ENCODE data around the gene HAS3.
A peak's percentile ranks its signal among the peaks of the same experiment; 100 is the strongest.
"Not testable (repeated sequence)": the region's sequence is repeated elsewhere in the genome, so short reads cannot be mapped to it uniquely, and the experiment has no call there.

HAS3 gene

GRCh38 chr16:69116256-69116875 lies 10.9 kb downstream of the HAS3 start:
- DNase-seq = no peak

GRCh38 chr16:69116906-69117305 lies 11.5 kb downstream of the HAS3 start:
- DNase-seq = no peak

GRCh38 chr16:69118468-69118867 lies 13.0 kb downstream of the HAS3 start:
- DNase-seq = no peak

- DNase-seq = no peak
Measured at GRCh38 chr16:69118994-69119393, 13.5 kb downstream of the HAS3 start.

GRCh38 chr16:69119536-69119935 lies 14.1 kb downstream of the HAS3 start:
- DNase-seq = no peak

- DNase-seq = no peak
Measured at GRCh38 chr16:69120096-69120664, 14.7 kb downstream of the HAS3 start.

GRCh38 chr16:69123910-69124309 lies 18.5 kb downstream of the HAS3 start:
- peak; percentile 67 for DNase-seq

GRCh38 chr16:69124406-69124805 lies 19.0 kb downstream of the HAS3 start:
- not testable (repeated sequence) for DNase-seq

GRCh38 chr16:69124961-69125360 lies 19.5 kb downstream of the HAS3 start:
- not testable (repeated sequence) for DNase-seq

GRCh38 chr16:69126221-69126620 lies 20.8 kb downstream of the HAS3 start:
- no peak for DNase-seq

- DNase-seq = not testable (repeated sequence)
Measured at GRCh38 chr16:69126801-69127200, 21.3 kb downstream of the HAS3 start.

GRCh38 chr16:69127966-69128510 lies 22.6 kb downstream of the HAS3 start:
- no peak for DNase-seq

GRCh38 chr16:69130461-69130860 lies 25.0 kb downstream of the HAS3 start:
- DNase-seq = no peak

- no peak for DNase-seq
Measured at GRCh38 chr16:69131167-69131838, 25.9 kb downstream of the HAS3 start.

GRCh38 chr16:69131839-69132423 lies 26.5 kb downstream of the HAS3 start:
- DNase-seq = no peak

GRCh38 chr16:69132424-69133252 lies 27.2 kb downstream of the HAS3 start, which contains the start of the genes CHTF8 and UTP4:
Gene CHTF8, minus strand, starts transcription at chr16:69132588. Its CDS starts 11,130 bp downstream, at chr16:69121458.
Gene UTP4, plus strand, starts transcription at chr16:69132649. Its CDS starts 811 bp downstream, at chr16:69133460.
- DNase-seq = peak; percentile 84

- DNase-seq = no peak
Measured at GRCh38 chr16:69133373-69133954, 28.0 kb downstream of the HAS3 start.

GRCh38 chr16:69138608-69139007 lies 33.2 kb downstream of the HAS3 start:
- DNase-seq = no peak

- not testable (repeated sequence) for DNase-seq
Measured at GRCh38 chr16:69139464-69139863, 34.0 kb downstream of the HAS3 start.

GRCh38 chr16:69141014-69141413 lies 35.6 kb downstream of the HAS3 start:
- DNase-seq = no peak

- DNase-seq = no peak
Measured at GRCh38 chr16:69141936-69142335, 36.5 kb downstream of the HAS3 start.

GRCh38 chr16:69143116-69143515 lies 37.7 kb downstream of the HAS3 start:
- no peak for DNase-seq

Measured in central memory CD4-positive, alpha-beta T cell (primary cell).